GM12864 (cell line): ENCODE results near the gene MOCOS.

Source experiments
- DNase-seq: peaks from one replicate; pipeline ENCODE4 v3.0.0-alpha.2; 2011; ENCODE audit warnings: low read depth
- H3K4me3 ChIP-seq: 2 replicates; pipeline ENCODE4 v1.5.1; 2011; ENCODE audit warnings: mild to moderate bottlenecking, low read depth, low read length, control low read depth
- CTCF ChIP-seq: IDR thresholded peaks from 2 replicates; pipeline ENCODE4 v1.5.1; 2011; ENCODE audit warnings: low read depth, mild to moderate bottlenecking, moderate library complexity, low read length, control low read depth, inconsistent platforms; ENCODE audit errors: missing control alignments

Gene MOCOS

GRCh38 chr18:36185157-36185556 lies 2.1 kb upstream of the MOCOS start:
- no peak overlapping the region for H3K4me3 ChIP-seq
- no peak for DNase-seq
- no peak for TF ChIP-seq CTCF

DNA sequence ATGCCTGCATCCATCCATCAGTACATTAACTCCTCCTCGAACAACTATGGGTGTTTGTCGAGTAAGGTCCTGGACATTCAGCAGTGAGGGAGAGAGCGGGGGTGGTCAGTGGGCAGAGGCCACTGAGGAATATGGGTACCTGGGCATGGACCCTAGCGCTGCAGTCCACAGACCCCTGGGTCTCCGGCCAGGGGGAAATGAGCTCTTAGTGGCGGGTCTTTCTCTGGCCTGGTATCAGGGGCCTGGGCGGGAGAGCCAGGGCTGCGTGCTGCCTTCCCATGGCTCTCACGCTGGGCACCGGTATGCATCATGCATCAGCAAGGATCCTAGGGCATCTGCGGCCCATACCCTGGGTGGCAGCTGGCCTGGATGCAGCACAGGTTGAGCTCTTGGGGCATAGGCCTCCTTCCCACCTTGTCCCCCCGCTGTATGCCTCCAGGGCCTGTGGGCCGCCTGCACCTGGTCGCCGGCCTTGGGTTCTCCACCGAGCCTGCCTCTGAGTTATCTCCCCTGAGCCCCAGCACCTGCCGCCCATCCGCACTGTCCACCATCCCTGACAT lies 1.3 kb upstream of the MOCOS start:
- H3K4me3 ChIP-seq = no peak overlapping the region
- TF ChIP-seq CTCF = no peak
- no peak for DNase-seq

DNA sequence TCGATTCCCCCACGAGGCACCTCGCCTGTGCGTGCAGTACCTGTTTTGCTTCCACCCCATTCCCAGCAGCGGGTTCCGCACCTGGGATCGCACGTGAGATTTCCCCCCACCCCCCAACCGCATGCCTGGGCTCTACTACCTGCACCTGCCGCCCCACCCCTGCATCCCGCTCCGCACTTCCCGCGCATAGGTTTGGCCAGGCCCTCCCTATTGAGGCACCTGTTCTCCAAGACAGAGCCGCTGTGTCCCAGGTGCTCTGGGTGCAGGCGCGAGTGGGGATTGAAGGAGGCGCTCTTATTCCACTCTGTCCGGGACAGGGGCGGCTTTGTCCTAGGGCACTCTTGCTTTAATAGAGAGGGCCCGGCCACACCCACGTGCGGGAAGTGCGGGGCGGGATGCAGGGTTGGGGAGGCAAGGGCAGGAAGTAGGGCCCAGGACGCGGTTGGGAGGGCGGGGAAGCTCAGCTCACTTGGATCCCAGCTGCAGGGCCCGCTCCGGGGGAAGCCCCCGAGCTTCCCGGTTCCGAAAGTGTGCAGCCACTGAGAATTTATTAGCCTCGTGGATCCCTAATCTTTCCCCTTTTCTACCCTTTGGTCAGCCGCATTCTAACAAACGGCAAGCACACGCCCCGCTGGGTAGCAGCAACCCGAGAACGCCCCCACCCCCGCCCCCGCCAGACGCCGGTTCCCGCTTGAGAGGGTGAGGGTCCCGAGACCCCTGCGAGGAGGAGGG lies 670 bp upstream of the MOCOS start:
- no peak for DNase-seq
- peak overlapping the region; percentile 74 for H3K4me3 ChIP-seq
- TF ChIP-seq CTCF = no peak

- DNase-seq = no peak
- TF ChIP-seq CTCF = no peak
- peak overlapping the region; percentile 74 for H3K4me3 ChIP-seq
These were observed 777 bp downstream of the MOCOS start for GRCh38 chr18:36187826-36188721.

DNA sequence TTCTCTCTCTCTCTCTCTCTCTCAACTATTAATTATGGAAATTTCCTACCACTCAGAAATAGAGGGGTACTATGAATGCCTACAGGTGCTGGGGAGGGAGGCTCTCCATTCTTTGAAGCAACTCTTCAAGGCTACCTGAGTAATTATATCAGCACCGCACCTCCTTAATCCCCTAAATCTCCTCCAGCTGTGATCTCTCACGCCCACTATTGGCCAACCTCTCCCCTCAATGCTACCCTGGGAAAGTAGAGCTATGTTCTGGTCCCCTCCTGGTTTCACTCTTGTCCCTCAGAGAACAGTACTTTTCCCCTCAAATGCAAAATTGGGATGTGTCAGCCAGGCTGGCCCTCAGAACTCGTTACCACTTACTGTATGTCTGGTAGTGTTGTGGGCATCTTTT lies 1.6 kb downstream of the MOCOS start:
- TF ChIP-seq CTCF = peak; percentile 22
- no peak for DNase-seq
- peak overlapping the region; percentile 74 for H3K4me3 ChIP-seq

DNA sequence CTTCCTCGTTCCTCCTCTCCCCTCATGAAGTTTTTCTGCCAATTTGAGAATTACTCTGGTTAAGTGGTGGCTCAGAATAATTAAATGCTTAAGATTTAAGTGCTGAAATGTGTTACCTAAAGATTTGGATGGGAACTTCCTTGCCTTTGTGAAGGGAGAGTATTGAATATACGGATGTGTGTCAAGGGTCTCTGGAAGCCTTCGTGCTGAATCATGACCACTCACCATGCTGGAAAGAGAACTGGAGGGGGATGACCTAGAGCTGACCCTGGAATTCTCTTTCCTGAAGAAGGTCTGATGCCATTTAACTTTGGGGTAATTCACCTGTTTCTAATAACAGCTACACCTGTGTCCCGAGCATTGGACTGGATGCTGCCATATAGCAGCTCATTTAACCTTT lies 2.2 kb downstream of the MOCOS start:
- H3K4me3 ChIP-seq = no peak overlapping the region

More for the DNA sequence above, 2.2 kb downstream of the MOCOS start:
- no peak for TF ChIP-seq CTCF
- DNase-seq = no peak
